HepG2 (cell line): ENCODE data around the gene GNL3. TPM values are rescaled to one million over a fixed set of nuclear protein-coding genes. Genes with fewer than 3 reads are reported as not detected.
A peak's percentile ranks its signal among the peaks of the same experiment; 100 is the strongest.

Source experiments
- ASH2L ChIP-seq: fragments of 300-600, 200-600 bp; sonication (generic); IDR thresholded peaks from 2 replicates; pipeline ENCODE4 v1.7.0; 2017; ENCODE audit warnings: low read depth, mild to moderate bottlenecking, moderate library complexity, mixed read lengths, low read length; ENCODE audit not compliant: insufficient read length
- BRD4 ChIP-seq: sonication (generic); formaldehyde crosslinking; IDR thresholded peaks from 2 replicates; pipeline ENCODE4 v1.4.0; 2020; ENCODE audit warnings: missing genetic modification reagents
- ERF ChIP-seq: IDR thresholded peaks from 2 replicates; pipeline ENCODE4 v1.6.1; 2018; ENCODE audit warnings: missing biosample characterization, missing genetic modification reagents
- FOXA1 ChIP-seq, 2 experiments: fragments of 450-650 bp in 1 of 2; sonication (generic) in 1 of 2; formaldehyde crosslinking in 1 of 2; IDR thresholded peaks; 2 replicates each; pipeline versions ENCODE4 v1.4.0 to v1.6.1; 2016 to 2020; ENCODE audit warnings: missing genetic modification reagents in 1 of 2
- HDAC2 ChIP-seq: sonication (generic); formaldehyde crosslinking; IDR thresholded peaks from 2 replicates; pipeline ENCODE4 v1.4.0; 2020; ENCODE audit warnings: missing genetic modification reagents
- HNRNPH1 ChIP-seq: fragments of 200-400 bp; formaldehyde crosslinking; optimal IDR thresholded peaks from 2 replicates; pipeline ENCODE3; 2017; ENCODE audit warnings: mild to moderate bottlenecking, low read depth, low read length
- KLF11 ChIP-seq: IDR thresholded peaks from 2 replicates; pipeline ENCODE4 v1.6.1; 2016; ENCODE audit warnings: missing compliant biosample characterization
- KLF12 ChIP-seq: sonication (generic); formaldehyde crosslinking; IDR thresholded peaks from 2 replicates; pipeline ENCODE4 v1.4.0; 2020; ENCODE audit warnings: missing genetic modification reagents, borderline replicate concordance
- MIXL1 ChIP-seq: IDR thresholded peaks from 2 replicates; pipeline ENCODE4 v1.6.1; 2016
- NR2F1 ChIP-seq, 2 experiments: fragments of 450-650 bp in 1 of 2; formaldehyde crosslinking in 1 of 2; IDR thresholded peaks; 2 replicates each; pipeline versions ENCODE4 v1.5.0 to v1.6.1; 2016 to 2020; ENCODE audit warnings: mild to moderate bottlenecking in 1 of 2, missing compliant biosample characterization in 1 of 2, missing genetic modification reagents in 1 of 2, moderate library complexity in 1 of 2
- SALL2 ChIP-seq: sonication (generic); formaldehyde crosslinking; IDR thresholded peaks from 2 replicates; pipeline ENCODE4 v1.8.1; 2023; ENCODE audit warnings: mild to moderate bottlenecking, missing genetic modification reagents, inconsistent platforms
- ZNF205 ChIP-seq: IDR thresholded peaks from 2 replicates; pipeline ENCODE4 v1.6.1; 2018; ENCODE audit warnings: missing biosample characterization, missing genetic modification reagents
- ZNF230 ChIP-seq: sonication (generic); formaldehyde crosslinking; IDR thresholded peaks from 2 replicates; pipeline ENCODE4 v1.4.0; 2020; ENCODE audit warnings: mild to moderate bottlenecking, missing genetic modification reagents
- ZNF572 ChIP-seq: sonication (generic); formaldehyde crosslinking; IDR thresholded peaks from 2 replicates; pipeline ENCODE4 v1.5.1; 2020; ENCODE audit warnings: mild to moderate bottlenecking, missing genetic modification reagents
- ZNF614 ChIP-seq: IDR thresholded peaks from 2 replicates; pipeline ENCODE4 v1.6.1; 2018; ENCODE audit warnings: missing biosample characterization, missing genetic modification reagents, inconsistent platforms, borderline replicate concordance
- ZNF660 ChIP-seq: sonication (generic); formaldehyde crosslinking; IDR thresholded peaks from 2 replicates; pipeline ENCODE4 v1.5.1; 2020; ENCODE audit warnings: mild to moderate bottlenecking, low read depth, missing genetic modification reagents, borderline replicate concordance
- polyA plus RNA-seq, 8 experiments: library from polyadenylated mRNA; depleted of rRNA in 3 of 8; stranded (reverse) in 7 of 8; unstranded in 1 of 8; fragments of >200 nt; fragmentation: Illumina TruSeq in 4 of 8; extraction: Trizol in 4 of 8; gene quantifications; 2 replicates each; pipeline versions ENCODE4 v1.2.1 to v1.2.3, GENCODE V29; 2011 to 2016; ENCODE audit warnings: low read depth in 4 of 8, missing spikeins in 1 of 8, mixed read lengths in 1 of 8; ENCODE audit not compliant: insufficient read depth in 1 of 8
- total RNA-seq, 5 experiments: library from RNA; depleted of rRNA; stranded (reverse); fragments of >200 nt; fragmentation: Illumina TruSeq; extraction: Trizol; gene quantifications; 2 replicates each; pipeline ENCODE4 v1.2.3, GENCODE V29; 2016; ENCODE audit warnings: low read depth in 1 of 5
- TF ChIP-seq, protein P1 (sequence below): sonication (generic); formaldehyde crosslinking; IDR thresholded peaks from 2 replicates; pipeline ENCODE4 v1.5.0; 2020; ENCODE audit warnings: mild to moderate bottlenecking, missing genetic modification reagents, moderate library complexity
- TF ChIP-seq, protein P2 (sequence below): sonication (generic); formaldehyde crosslinking; IDR thresholded peaks from 2 replicates; pipeline ENCODE4 v1.8.0; 2022; ENCODE audit warnings: mild to moderate bottlenecking, missing genetic modification reagents, moderate library complexity
- TF ChIP-seq, protein P3 (sequence below): sonication (generic); formaldehyde crosslinking; IDR thresholded peaks from 2 replicates; pipeline ENCODE4 v1.5.0; 2020; ENCODE audit warnings: missing genetic modification reagents
- TF ChIP-seq, protein P4 (sequence below), 2 experiments: sonication (generic) in 1 of 2; formaldehyde crosslinking in 1 of 2; IDR thresholded peaks; 2 replicates each; pipeline versions ENCODE4 v1.4.0 to v1.6.1; 2016 to 2020; ENCODE audit warnings: borderline replicate concordance in 1 of 2, low read depth in 1 of 2, mild to moderate bottlenecking in 1 of 2, missing genetic modification reagents in 1 of 2

GNL3 gene
- total and polyA plus RNA-seq, 2 of the 13 experiments (the other 11 are each of a cell fraction or from before 2014, with no cell fraction given) = 129 to 257 TPM

DNA sequence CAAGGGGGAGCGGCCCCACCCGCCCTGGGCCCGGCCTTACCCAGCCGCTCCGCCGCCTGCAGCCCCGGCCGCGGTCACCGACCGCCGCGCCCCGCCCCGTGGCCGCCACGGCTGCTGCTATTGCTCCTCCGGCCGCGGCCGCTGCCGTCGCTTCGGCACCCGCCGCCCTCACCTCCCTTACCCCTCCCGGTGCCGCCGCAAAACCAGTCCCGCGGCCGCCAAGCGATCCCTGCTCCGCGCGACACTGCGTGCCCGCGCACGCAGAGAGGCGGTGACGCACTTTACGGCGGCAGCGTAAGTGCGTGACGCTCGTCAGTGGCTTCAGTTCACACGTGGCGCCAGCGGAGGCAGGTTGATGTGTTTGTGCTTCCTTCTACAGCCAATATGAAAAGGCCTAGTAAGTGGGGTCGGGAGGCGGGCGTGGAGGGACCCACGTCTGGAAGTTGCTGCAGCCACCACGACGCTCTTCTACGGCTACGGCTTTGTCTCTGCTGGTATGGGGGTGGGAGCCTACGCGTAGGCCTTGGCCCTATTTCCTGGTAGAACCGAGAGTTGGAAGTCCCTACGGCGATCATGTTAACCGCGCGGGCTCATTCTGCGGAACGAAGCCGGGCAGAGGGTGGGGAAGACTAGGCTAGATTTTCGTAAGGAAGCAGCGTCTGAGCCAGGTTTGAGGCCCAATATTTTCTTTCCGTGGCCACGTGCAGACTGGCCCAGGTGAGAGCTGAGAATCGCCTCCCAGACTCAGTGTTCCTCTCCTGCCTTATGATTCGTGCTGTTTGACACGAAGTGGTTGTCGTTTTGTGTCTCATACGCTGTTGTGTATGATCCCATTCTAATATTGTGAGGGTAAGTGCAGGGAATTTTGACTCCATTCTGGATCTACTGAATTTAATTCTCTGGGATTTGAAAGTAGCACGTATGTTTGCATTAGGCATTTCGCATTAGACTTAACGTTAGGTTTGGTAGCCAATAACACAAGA, at the start of gene GNL3, which contains the start of gene PBRM1 (continued):
- TF ChIP-seq, protein P1, sequence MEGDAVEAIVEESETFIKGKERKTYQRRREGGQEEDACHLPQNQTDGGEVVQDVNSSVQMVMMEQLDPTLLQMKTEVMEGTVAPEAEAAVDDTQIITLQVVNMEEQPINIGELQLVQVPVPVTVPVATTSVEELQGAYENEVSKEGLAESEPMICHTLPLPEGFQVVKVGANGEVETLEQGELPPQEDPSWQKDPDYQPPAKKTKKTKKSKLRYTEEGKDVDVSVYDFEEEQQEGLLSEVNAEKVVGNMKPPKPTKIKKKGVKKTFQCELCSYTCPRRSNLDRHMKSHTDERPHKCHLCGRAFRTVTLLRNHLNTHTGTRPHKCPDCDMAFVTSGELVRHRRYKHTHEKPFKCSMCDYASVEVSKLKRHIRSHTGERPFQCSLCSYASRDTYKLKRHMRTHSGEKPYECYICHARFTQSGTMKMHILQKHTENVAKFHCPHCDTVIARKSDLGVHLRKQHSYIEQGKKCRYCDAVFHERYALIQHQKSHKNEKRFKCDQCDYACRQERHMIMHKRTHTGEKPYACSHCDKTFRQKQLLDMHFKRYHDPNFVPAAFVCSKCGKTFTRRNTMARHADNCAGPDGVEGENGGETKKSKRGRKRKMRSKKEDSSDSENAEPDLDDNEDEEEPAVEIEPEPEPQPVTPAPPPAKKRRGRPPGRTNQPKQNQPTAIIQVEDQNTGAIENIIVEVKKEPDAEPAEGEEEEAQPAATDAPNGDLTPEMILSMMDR (CRISPR knock-in tag) = peak; percentile 27
- TF ChIP-seq NR2F1 (CRISPR knock-in tag; IDR thresholded peaks at IDR 0.05) (no peak), FOXA1 (IDR thresholded peaks at IDR 0.05) (no peak), FOXA1 (CRISPR knock-in tag; IDR thresholded peaks at IDR 0.05) (peak; percentile 58), ZNF230 (CRISPR knock-in tag) (peak; percentile 70), ASH2L (peak; percentile 77), SALL2 (CRISPR knock-in tag) (peak; percentile 67), ZNF660 (peak; percentile 91; the same call in 1 of the 2 replicates), ZNF614 (CRISPR knock-in tag) (peak; percentile 26; the same call in 1 of the 2 replicates), HDAC2 (CRISPR knock-in tag) (peak; percentile 73; the same call in 1 of the 2 replicates), KLF11 (peak; percentile 59; the same call in 1 of the 2 replicates), BRD4 (CRISPR knock-in tag) (peak; percentile 94), ZNF205 (CRISPR knock-in tag) (peak; percentile 25; the same call in 1 of the 2 replicates), HNRNPH1 (peak; percentile 53), KLF12 (CRISPR knock-in tag) (peak; percentile 63), ZNF572 (CRISPR knock-in tag) (peak; percentile 74; the same call in 1 of the 2 replicates), ERF (peak; percentile 89), MIXL1 (peak; percentile 76)
- TF ChIP-seq, protein P2, sequence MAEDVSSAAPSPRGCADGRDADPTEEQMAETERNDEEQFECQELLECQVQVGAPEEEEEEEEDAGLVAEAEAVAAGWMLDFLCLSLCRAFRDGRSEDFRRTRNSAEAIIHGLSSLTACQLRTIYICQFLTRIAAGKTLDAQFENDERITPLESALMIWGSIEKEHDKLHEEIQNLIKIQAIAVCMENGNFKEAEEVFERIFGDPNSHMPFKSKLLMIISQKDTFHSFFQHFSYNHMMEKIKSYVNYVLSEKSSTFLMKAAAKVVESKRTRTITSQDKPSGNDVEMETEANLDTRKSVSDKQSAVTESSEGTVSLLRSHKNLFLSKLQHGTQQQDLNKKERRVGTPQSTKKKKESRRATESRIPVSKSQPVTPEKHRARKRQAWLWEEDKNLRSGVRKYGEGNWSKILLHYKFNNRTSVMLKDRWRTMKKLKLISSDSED (CRISPR knock-in tag) = 0 out of 2 replicates have a peak, but pooled peaks have one; percentile 91
- TF ChIP-seq, protein P3, sequence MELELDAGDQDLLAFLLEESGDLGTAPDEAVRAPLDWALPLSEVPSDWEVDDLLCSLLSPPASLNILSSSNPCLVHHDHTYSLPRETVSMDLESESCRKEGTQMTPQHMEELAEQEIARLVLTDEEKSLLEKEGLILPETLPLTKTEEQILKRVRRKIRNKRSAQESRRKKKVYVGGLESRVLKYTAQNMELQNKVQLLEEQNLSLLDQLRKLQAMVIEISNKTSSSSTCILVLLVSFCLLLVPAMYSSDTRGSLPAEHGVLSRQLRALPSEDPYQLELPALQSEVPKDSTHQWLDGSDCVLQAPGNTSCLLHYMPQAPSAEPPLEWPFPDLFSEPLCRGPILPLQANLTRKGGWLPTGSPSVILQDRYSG (CRISPR knock-in tag) = peak; percentile 78; the same call in 1 of the 2 replicates
- TF ChIP-seq, protein P4, sequence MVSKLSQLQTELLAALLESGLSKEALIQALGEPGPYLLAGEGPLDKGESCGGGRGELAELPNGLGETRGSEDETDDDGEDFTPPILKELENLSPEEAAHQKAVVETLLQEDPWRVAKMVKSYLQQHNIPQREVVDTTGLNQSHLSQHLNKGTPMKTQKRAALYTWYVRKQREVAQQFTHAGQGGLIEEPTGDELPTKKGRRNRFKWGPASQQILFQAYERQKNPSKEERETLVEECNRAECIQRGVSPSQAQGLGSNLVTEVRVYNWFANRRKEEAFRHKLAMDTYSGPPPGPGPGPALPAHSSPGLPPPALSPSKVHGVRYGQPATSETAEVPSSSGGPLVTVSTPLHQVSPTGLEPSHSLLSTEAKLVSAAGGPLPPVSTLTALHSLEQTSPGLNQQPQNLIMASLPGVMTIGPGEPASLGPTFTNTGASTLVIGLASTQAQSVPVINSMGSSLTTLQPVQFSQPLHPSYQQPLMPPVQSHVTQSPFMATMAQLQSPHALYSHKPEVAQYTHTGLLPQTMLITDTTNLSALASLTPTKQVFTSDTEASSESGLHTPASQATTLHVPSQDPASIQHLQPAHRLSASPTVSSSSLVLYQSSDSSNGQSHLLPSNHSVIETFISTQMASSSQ (IDR thresholded peaks at IDR 0.05; ENCODE audit: low read depth) = no peak
- TF ChIP-seq, protein P4 (CRISPR knock-in tag; IDR thresholded peaks at IDR 0.05; ENCODE audit: borderline replicate concordance) = peak; percentile 49; the same call in 1 of the 2 replicates
